GM18502 (cell line): ENCODE measurements around the gene NGB.
"Not testable (repeated sequence)": the region's sequence is repeated elsewhere in the genome, so short reads cannot be mapped to it uniquely, and the experiment has no call there.

Experiments
- ATAC-seq: cut with Tn5 transposase; IDR thresholded peaks from one replicate; pipeline ENCODE4 v1.9.1; 2021; ENCODE audit warnings: mild to moderate bottlenecking; ENCODE audit not compliant: unreplicated experiment, poor library complexity

NGB gene

GRCh38 chr14:77299771-77300170 lies 28.8 kb upstream of the NGB start:
- ATAC-seq, result no peak

GRCh38 chr14:77296906-77297305 lies 25.9 kb upstream of the NGB start:
- ATAC-seq, result no peak

GRCh38 chr14:77296155-77296554 lies 25.1 kb upstream of the NGB start:
- no peak for ATAC-seq

DNA sequence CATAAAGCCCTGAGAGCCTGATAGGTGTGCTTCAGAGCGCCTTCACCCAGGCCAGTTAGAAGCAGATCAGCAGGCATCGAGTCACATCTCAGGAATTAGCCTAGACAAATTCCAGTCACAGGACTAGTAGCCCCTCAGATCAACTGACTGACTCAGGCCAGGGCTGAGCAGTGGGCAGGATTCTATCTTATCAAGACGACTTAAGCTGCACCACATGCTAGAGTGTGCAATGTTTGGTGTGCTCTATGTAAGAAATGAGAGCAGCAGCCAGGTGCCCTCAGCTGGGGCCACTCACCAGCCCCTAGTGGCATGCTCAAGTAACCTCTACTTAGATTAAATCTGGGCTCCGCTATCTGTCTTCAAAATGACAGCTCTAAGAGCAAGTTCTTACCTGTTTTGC lies 19.7 kb upstream of the NGB start:
- ATAC-seq, result no peak

DNA sequence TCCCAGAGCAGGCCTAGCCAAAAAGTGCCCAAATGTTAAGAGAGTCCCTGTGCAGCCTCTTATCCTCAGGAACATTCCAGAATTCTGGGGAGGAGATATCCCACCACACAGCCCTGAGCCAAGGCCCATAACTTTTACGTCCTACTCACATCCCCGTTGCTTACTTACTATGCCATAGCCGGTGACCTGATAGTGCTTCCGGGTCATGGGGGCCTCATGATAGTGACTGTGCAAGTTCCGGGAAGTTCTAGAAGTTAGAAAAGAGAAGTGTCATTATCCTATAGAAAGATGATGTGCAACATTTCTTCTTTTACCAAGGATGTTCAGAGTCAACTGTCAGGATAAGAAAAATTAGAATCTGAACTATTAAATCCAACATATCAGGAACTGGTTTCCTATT lies 15.6 kb upstream of the NGB start:
- ATAC-seq, result no peak

DNA sequence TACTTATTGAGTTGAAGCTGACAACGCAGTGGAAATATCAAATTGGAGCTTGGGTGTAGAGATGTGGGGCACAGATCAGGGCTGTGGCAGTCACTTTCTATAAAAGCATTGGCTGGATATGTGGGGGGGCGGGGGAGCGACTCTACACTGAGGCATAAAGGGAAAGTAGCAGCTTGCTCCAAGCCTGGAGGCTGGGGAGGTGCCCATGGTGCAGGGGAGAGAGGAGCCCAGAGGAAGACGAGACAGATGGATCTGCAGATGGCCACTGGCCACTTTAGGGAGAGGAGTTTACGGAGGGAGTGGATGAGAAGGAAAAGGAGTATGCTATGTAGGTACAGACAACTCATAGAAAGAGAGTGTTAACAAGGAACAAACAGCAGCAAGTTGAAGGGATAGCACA lies 13.5 kb upstream of the NGB start:
- no peak for ATAC-seq

GRCh38 chr14:77284066-77284465 lies 13.1 kb upstream of the NGB start:
- ATAC-seq, result no peak

DNA sequence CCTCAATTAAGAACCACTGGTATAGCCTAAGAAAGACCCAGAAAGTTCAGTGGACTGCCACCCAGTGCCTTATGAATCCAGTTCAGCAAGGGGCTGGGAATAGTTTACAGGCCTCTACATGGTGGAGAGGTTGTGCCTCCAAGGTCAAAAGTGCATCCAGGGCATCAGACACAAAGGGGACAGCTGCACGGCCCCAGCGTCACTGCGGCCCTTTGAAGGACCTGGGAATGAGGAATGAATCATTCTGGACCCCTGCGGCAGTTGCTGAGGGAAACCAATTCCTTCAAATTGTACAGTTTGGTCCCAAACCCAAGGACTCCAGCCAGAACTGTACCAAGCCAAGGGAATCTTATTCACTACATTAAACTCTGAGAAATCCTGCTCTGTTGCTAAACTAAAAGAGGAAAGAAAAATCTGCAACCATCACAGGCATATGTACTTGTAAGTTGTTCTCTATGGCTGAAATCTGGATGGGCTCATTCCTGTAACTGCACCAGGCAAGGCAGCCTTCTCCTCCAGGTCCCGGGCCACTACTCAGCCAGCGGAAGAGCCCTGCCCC lies 10.9 kb upstream of the NGB start:
- ATAC-seq, result no peak

GRCh38 chr14:77280921-77281320 lies 9.9 kb upstream of the NGB start:
- not testable (repeated sequence) for ATAC-seq

DNA sequence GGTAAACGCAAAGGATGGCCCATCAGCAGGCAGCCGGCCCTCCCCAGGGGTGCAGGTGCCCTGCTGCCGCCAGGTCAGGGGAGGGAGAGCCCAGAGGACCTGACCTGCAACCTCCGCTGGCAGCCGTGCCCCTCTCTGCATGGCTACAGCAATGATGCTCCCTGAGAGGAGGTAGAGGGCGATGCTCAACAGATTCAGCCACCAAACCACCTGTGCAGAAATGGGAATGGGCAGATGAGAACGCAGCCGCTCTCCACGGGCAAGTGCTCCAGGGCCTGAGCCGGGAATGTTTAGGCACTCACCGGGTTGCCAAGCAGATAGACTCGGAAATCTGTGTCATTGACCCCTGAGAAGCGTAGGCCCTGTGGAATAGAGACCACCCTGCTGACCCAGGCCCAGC lies 8.7 kb upstream of the NGB start:
- no peak for ATAC-seq

DNA sequence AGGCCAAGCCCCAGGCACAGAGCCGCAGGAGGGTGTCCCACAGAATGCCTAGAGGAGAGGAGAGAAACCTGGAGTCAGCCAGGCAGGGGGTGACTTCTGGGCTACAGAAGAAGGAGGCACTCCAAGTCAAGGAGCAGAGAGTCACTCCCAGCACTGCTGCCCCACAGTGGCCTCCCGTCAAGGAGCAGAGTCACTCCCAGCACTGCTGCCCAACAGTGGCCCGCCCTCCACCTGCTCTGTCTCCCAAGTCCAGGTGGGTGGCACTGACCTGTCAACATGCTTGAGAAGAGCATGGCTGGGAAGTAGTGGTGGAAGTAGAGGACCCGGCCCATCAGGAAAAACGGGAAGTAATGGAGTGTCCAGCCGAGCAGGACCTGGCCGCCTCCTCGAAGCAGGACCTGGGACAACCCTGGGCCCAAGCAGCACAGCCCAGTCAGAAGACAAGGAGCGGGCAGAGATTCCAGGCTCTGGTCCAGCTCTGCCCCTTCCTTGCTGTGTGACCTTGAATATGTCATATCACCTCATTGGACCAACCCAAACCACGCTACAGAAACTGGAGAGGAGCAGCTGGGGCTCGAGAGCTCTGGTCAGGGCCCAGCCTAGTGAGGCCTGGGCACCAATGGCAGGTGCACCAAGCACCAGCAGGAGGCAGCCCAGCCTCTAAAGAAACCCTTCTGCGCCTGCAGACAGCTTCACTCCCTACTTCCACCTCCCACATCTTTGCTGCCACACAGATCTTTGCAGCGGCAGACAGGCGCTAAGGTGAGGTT lies 7.6 kb upstream of the NGB start:
- no peak for ATAC-seq

DNA sequence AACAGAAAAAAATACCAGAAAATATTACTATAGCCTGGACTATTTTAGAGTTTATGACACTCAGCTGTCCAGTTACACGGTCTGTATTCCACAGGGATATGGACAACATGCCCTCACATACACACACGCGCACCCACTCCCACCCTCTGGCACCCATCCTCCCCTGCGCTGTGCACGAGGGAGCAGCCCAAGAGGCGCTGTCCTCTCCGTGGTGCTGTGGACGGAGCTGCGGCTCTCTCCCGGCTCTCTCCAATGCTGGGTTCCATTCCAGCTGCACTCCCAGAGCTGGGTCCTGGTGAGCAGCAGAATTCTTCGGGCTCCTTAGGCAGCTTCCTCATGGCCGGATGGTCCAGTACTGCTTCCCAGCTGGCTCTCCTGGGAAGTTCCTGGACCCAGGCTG lies 6.0 kb upstream of the NGB start:
- ATAC-seq, result no peak

GRCh38 chr14:77276295-77276935 lies 5.4 kb upstream of the NGB start:
- ATAC-seq, result no peak

- ATAC-seq, result no peak
Measured at GRCh38 chr14:77275601-77276017, 4.6 kb upstream of the NGB start.

- no peak for ATAC-seq
Measured at GRCh38 chr14:77275041-77275580, 4.1 kb upstream of the NGB start.

DNA sequence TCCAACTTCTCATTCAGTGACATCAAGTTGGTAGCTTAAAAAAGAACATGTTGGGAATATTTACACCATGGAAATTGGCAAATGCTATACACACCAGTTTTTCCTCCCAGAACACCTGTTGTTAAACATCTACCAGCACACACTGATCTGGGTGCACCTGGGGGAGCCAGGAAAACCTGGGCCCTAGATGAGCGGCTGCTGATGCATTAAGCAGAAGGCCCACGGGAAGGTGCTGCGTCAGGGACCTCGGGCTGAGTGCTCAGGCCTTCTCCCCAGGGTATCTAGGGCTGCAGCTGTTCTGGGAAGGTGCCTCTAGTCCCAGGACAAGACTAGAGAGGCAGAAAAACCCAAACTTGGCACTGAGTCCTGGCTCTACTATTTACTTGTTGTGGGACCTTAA lies 2.8 kb upstream of the NGB start:
- no peak for ATAC-seq

- ATAC-seq, result no peak
Measured at GRCh38 chr14:77272261-77272660, 1.3 kb upstream of the NGB start.

DNA sequence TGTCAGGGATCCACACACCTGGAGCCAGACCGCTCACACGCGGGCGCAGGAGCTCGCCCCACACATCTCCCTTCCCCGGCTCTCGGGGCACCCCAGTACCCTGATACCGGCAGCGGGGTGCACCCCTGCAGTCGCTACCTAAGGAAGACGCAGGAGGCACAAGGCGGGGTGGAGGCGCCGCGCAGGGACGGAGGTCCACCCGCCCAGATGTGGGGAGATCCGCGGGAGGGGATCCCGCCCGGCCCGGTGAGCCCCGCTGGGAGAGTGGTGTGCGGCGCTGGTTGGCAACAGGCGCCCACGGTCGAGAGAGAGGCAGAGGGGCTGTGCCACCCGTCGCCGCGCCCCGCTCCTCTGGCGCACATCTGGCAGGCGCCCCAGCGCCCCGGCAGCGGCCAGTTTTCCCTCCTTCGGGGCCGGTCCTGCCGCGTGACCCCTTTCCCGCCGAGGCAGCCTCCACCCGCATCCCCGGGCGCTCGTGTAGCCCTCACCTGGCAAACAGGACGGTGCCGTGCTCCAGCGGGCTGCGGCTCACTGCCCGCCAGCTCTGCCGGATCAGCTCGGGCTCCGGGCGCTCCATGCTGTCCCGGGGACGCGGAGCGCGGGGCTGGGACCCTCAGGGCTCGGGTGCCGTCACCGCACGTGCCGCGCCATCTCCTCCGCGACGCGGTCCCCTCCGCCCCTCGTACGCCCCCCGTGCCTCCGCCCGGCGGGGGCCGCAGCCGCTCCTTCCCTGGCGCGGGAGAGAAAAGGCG lies 469 bp downstream of the NGB start:
- ATAC-seq, result no peak

DNA sequence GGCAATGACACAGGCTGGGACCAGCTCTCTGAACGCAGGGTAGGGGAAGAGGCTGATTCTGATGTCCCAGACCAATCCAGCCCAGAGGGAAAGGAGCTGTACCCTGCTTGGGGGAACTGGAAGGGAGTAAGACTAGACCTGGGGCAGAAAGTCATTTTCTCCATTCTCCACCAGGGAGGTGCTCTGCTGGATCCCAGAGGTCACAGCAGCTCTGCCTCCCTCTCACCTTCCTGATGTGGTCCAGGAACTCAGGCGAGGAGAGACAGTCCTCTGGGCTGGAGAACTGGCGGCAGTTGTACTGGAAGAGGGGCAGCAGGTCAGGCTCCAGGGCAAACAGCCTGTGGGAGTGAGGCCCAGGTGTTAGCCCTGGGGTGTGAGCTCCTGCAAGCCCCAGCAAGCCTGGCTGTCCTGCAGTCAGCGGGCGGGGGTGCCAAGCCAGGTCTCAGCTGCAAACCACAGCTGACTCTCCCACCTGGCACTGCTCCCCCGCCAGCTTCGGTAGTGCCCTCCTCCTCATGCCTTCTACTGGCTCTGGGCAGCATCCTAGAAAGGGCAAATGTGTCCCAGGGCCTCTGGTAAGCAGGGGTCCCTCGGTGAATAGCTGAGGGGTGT lies 1.9 kb downstream of the NGB start:
- no peak for ATAC-seq

- no peak for ATAC-seq
Measured at GRCh38 chr14:77267937-77268699, 2.9 kb downstream of the NGB start.
